Raji (cell line): Measurements from ENCODE around the gene ZYX.

ENCODE experiments used
- POLR2A ChIP-seq: IDR thresholded peaks from 2 replicates; pipeline ENCODE4 v1.6.1; 2011; ENCODE audit warnings: low read depth, low read length, control low read depth; ENCODE audit not compliant: insufficient read depth

ZYX gene

GRCh38 chr7:143411976-143412708 lies 31.0 kb downstream of the ZYX start:
- TF ChIP-seq POLR2A: no peak

GRCh38 chr7:143413123-143413522 lies 32.0 kb downstream of the ZYX start:
- no peak for TF ChIP-seq POLR2A

GRCh38 chr7:143415742-143416397 lies 34.7 kb downstream of the ZYX start:
- no peak for TF ChIP-seq POLR2A

GRCh38 chr7:143416565-143417149 lies 35.5 kb downstream of the ZYX start:
- TF ChIP-seq POLR2A: no peak

- TF ChIP-seq POLR2A: no peak
These were observed 36.7 kb downstream of the ZYX start for GRCh38 chr7:143417734-143418383.

- TF ChIP-seq POLR2A: no peak
These were observed 37.7 kb downstream of the ZYX start for GRCh38 chr7:143418681-143419458.

GRCh38 chr7:143419880-143420279 lies 38.7 kb downstream of the ZYX start:
- no peak for TF ChIP-seq POLR2A

GRCh38 chr7:143422033-143422432 lies 40.9 kb downstream of the ZYX start:
- TF ChIP-seq POLR2A: no peak

GRCh38 chr7:143426479-143427142 lies 45.5 kb downstream of the ZYX start:
- no peak for TF ChIP-seq POLR2A

GRCh38 chr7:143429770-143430698 lies 48.9 kb downstream of the ZYX start:
- no peak for TF ChIP-seq POLR2A

GRCh38 chr7:143431109-143431508 lies 50.0 kb downstream of the ZYX start:
- TF ChIP-seq POLR2A: no peak

GRCh38 chr7:143433759-143434158 lies 52.6 kb downstream of the ZYX start:
- TF ChIP-seq POLR2A: no peak

- TF ChIP-seq POLR2A: no peak
These were observed 53.5 kb downstream of the ZYX start for GRCh38 chr7:143434660-143435059.

- no peak for TF ChIP-seq POLR2A
These were observed 54.1 kb downstream of the ZYX start for GRCh38 chr7:143435266-143435665.
